ENCODE measurements around the gene PRKN. TPM values are rescaled to one million over a fixed set of nuclear protein-coding genes. Genes with fewer than 3 reads are reported as not detected.

PRKN gene
- total and polyA plus RNA-seq, 2 donors (not counting 3 experiments of a cell fraction or from before 2014, with no cell fraction given): 0.06 TPM; not detected in 1

DNA sequence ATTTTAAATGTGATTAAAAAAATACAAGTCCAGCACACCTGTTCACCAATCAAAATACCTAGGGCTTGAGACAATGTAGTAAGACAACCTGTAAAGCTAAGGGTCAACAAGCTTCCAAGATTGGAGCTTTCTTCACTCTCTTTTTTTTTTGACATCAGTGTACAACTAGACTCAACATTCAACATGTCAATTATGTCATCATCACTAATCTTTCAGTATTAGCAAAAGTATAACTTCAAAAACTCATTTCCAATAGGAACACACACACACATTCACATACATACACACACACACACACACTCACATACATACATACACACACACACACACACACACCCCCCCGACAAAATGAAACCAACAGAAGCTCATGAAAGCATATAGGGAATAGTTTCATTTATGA lies 26.0 kb downstream of the PRKN start:
- DNase-seq (ENCODE audit: low read depth, low spot score): no peak
- Histone ChIP-seq H4K20me1 (replicated peaks; ENCODE audit: control insufficient read depth, extremely low read depth, insufficient read depth, low read length) (no peaks in the 10 kb centered on the region), H3K4me3 (replicated peaks in 1 of 3; ENCODE audit: insufficient read depth in 1 of 3, low read depth in 1 of 3, low read length in 3 of 3) (no peak overlapping the region), H3K9me1 (replicated peaks; ENCODE audit: control insufficient read depth, extremely low read depth, insufficient read depth, low read length) (no peaks in the 10 kb centered on the region), H3K27ac (ENCODE audit: insufficient read depth, low read depth, low read length) (no peak overlapping the region), H3K4me1 (ENCODE audit: control insufficient read depth, extremely low read depth, insufficient read depth, low read length) (no peaks in the 10 kb centered on the region), H3K4me2 (ENCODE audit: insufficient read depth, low read length) (no peak overlapping the region), H2AFZ (ENCODE audit: low read depth, low read length) (no peak overlapping the region), H3K27me3 (ENCODE audit: control insufficient read depth in 2 of 2, insufficient read depth in 2 of 2, low read length in 2 of 2) (no peaks in the 10 kb centered on the region), H3K9ac (replicated peaks; ENCODE audit: extremely low read depth, insufficient read depth, low read length) (no peak overlapping the region), H3K36me3 (ENCODE audit: control insufficient read depth in 2 of 2, extremely low read depth in 1 of 2, insufficient read depth in 2 of 2, low read length in 2 of 2) (no peaks in the 10 kb centered on the region), H3K9me3 (replicated peaks; ENCODE audit: control insufficient read depth, insufficient read depth, low read length) (no peaks in the 10 kb centered on the region), H3K79me2 (ENCODE audit: control insufficient read depth, insufficient read depth, low read length) (no peaks in the 10 kb centered on the region)
- BruUV-seq (replicated peaks): no TSS peak
- no peak for TF ChIP-seq EZH2 (IDR thresholded peaks at IDR 0.05; ENCODE audit: borderline replicate concordance, low read depth, low read length, severe bottlenecking)
- no peak for TF ChIP-seq MYC (IDR thresholded peaks at IDR 0.05; ENCODE audit: low read depth, low read length)
- TF ChIP-seq POLR2AphosphoS5 (IDR thresholded peaks at IDR 0.05; ENCODE audit: insufficient read depth, low read depth, low read length): no peak
- TF ChIP-seq FOS (IDR thresholded peaks at IDR 0.05; ENCODE audit: borderline replicate concordance, insufficient read depth, low read length): no peak
- TF ChIP-seq JUN (IDR thresholded peaks at IDR 0.05; ENCODE audit: borderline replicate concordance, insufficient read depth, insufficient read length, low read depth): no peak
- TF ChIP-seq, protein P1, sequence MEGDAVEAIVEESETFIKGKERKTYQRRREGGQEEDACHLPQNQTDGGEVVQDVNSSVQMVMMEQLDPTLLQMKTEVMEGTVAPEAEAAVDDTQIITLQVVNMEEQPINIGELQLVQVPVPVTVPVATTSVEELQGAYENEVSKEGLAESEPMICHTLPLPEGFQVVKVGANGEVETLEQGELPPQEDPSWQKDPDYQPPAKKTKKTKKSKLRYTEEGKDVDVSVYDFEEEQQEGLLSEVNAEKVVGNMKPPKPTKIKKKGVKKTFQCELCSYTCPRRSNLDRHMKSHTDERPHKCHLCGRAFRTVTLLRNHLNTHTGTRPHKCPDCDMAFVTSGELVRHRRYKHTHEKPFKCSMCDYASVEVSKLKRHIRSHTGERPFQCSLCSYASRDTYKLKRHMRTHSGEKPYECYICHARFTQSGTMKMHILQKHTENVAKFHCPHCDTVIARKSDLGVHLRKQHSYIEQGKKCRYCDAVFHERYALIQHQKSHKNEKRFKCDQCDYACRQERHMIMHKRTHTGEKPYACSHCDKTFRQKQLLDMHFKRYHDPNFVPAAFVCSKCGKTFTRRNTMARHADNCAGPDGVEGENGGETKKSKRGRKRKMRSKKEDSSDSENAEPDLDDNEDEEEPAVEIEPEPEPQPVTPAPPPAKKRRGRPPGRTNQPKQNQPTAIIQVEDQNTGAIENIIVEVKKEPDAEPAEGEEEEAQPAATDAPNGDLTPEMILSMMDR (IDR thresholded peaks at IDR 0.05; ENCODE audit: extremely low read depth in 1 of 2, insufficient read depth in 1 of 2, low read depth in 1 of 2, low read length in 2 of 2): no peak
- no peak for TF ChIP-seq GATA2 (IDR thresholded peaks at IDR 0.05; ENCODE audit: insufficient read depth, insufficient read length, low read depth, low read length)
- TF ChIP-seq, protein P2, sequence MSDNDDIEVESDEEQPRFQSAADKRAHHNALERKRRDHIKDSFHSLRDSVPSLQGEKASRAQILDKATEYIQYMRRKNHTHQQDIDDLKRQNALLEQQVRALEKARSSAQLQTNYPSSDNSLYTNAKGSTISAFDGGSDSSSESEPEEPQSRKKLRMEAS (IDR thresholded peaks at IDR 0.05; ENCODE audit: insufficient read depth, insufficient read length): no peak
- no peak for TF ChIP-seq POLR2A (IDR thresholded peaks at IDR 0.05; ENCODE audit: low read depth, low read length)
- POLR2A ChIA-PET: no interaction called here
- dilution Hi-C loops (cut with MboI; ENCODE audit: extremely low pct_ligation_motif_present, low sequenced_read_pairs) (no loop called here), intact Hi-C loops (cut with micrococcal nuclease) (no loop called here)
- CTCF ChIA-PET: no interaction called here
- FAIRE-seq: no peak

Measured in endothelial cell of umbilical vein (primary cell).